SK-N-MC (cell line): Measurements from ENCODE around the gene EFCAB6.

Source experiments
- FOXP2 ChIP-seq: optimal IDR thresholded peaks from 2 replicates; pipeline ENCODE3; 2011; ENCODE audit warnings: mild to moderate bottlenecking, moderate library complexity; ENCODE audit not compliant: insufficient read depth; ENCODE audit errors: extremely low read length, control extremely low read depth
- POLR2AphosphoS5 ChIP-seq: IDR thresholded peaks from 2 replicates; pipeline ENCODE4 v1.6.1; 2012; ENCODE audit warnings: mild to moderate bottlenecking, low read depth, low read length, borderline replicate concordance

DNA sequence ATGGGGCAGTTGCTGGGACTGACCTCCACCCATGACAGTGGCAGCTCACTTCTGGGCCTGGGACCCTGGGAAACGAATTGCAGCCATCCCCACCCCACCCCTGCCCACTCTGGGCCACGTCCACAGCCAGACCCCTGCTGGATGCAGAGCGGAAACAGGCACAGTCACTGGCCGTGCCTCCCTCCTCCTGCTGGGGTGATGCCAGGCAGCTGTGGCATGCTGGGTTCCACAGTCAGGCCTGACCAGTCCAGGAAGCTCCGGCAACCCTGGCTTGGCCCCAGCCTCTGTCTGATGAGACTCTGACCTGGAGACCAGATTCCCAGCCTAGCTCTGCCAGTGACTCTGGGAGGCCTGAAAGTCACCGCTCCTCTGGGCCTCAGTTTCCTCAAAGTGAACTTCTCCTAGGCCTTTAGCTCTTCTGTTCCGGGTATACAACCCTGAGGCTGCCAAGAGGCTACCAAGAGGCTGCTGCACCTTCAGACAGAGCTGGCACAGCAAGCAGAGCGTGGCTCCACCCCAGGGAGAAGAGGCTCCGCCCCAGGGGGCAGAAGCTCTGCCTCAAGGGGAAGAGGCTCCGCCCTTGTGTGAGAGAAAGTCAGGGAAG is 41.3 kb upstream of the EFCAB6 start:
- no peak for TF ChIP-seq FOXP2
- TF ChIP-seq POLR2AphosphoS5, result no peak
